ENCODE data around the gene MAU2.

The MAU2 gene

DNA sequence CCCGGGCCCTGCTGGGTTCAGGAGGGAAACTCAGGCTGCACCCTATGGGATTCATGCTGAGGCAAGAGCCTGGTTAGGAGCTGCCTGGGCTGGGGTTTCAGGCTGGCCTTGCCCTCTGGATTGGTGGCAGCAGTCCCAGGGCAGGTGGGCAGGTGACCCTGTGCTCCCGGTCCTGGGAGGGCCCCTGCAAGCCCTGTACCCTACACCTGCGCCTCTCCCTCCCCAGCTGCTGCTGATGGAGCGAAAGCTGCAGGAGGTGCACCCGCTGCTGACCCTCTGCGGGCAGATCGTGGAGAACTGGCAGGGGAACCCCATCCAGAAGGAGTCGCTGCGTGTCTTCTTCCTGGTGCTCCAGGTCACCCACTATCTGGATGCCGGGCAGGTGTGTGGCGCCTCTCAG is 20.4 kb downstream of the MAU2 start:
- H3K36me3 ChIP-seq = peaks cover 60% of the 10 kb centered on the region
- no peak for DNase-seq
- TF ChIP-seq, protein P1, sequence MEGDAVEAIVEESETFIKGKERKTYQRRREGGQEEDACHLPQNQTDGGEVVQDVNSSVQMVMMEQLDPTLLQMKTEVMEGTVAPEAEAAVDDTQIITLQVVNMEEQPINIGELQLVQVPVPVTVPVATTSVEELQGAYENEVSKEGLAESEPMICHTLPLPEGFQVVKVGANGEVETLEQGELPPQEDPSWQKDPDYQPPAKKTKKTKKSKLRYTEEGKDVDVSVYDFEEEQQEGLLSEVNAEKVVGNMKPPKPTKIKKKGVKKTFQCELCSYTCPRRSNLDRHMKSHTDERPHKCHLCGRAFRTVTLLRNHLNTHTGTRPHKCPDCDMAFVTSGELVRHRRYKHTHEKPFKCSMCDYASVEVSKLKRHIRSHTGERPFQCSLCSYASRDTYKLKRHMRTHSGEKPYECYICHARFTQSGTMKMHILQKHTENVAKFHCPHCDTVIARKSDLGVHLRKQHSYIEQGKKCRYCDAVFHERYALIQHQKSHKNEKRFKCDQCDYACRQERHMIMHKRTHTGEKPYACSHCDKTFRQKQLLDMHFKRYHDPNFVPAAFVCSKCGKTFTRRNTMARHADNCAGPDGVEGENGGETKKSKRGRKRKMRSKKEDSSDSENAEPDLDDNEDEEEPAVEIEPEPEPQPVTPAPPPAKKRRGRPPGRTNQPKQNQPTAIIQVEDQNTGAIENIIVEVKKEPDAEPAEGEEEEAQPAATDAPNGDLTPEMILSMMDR (IDR thresholded peaks at IDR 0.05; ENCODE audit: low read depth, low read length) = no peak
- H3K4me1 ChIP-seq = no peaks in the 10 kb centered on the region
- no peak overlapping the region for H3K4me3 ChIP-seq (ENCODE audit: low read depth, low read length)
- no peaks in the 10 kb centered on the region for H3K27me3 ChIP-seq
- H3K9me3 ChIP-seq = no peaks in the 10 kb centered on the region

GRCh38 chr19:19342086-19343015 is 21.7 kb downstream of the MAU2 start:
- TF ChIP-seq, protein P1 (IDR thresholded peaks at IDR 0.05; ENCODE audit: low read depth, low read length) = peak; percentile 85
- no peaks in the 10 kb centered on the region for H3K4me1 ChIP-seq
- no peak overlapping the region for H3K4me3 ChIP-seq (ENCODE audit: low read depth, low read length)
- peak; percentile 81 for DNase-seq
- H3K27me3 ChIP-seq = no peaks in the 10 kb centered on the region
- no peaks in the 10 kb centered on the region for H3K9me3 ChIP-seq
- peaks cover 62% of the 10 kb centered on the region for H3K36me3 ChIP-seq

DNA sequence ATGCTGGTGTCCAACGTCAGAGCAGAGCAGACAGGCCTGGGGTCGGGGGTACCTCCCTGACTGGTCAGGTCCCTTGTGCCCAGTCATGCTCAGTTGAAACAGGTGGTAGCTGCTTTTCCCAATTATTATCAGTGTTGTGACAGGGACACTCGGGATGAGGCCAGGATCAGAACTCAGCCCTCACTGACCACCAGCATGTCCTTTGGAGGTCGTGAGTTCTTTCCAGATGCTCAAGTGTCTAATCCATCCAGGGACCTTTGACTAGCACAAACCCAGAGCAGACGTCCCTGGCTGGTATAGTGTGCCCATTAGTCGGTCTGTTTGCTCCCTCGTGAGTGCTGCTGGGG is 22.4 kb downstream of the MAU2 start:
- no peaks in the 10 kb centered on the region for H3K9me3 ChIP-seq

GRCh38 chr19:19343762-19344161 is 23.1 kb downstream of the MAU2 start:
- no peaks in the 10 kb centered on the region for H3K4me1 ChIP-seq
- peaks cover 51% of the 10 kb centered on the region for H3K36me3 ChIP-seq

More for the DNA sequence above, 22.4 kb downstream of the MAU2 start:
- Histone ChIP-seq H3K4me3 (ENCODE audit: low read depth, low read length) (no peak overlapping the region), H3K36me3 (peaks cover 58% of the 10 kb centered on the region), H3K27me3 (no peaks in the 10 kb centered on the region), H3K4me1 (no peaks in the 10 kb centered on the region)
- no peak for DNase-seq
- TF ChIP-seq, protein P1 (IDR thresholded peaks at IDR 0.05; ENCODE audit: low read depth, low read length) = no peak

DNA sequence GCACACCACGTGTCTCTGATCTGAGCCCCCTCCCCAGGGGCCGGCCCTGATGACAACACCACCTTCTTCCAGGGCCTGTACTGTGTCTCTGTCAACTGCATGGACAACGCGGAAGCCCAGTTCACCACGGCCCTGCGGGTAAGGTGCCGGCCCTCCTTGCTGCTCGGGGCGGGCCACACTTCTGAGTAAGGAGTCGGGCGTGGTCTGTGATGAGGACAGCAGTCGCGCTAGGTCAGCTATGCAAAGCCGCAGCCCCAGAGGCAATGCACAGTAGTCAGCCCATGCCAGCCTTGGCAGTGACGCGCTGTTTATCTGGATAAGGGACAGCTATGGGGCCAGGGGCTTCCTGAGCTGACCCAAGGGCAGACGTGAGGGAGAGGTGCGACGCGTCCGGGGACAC is 24.6 kb downstream of the MAU2 start:
- Histone ChIP-seq H3K4me3 (ENCODE audit: low read depth, low read length) (no peak overlapping the region), H3K9me3 (no peaks in the 10 kb centered on the region), H3K4me1 (no peaks in the 10 kb centered on the region), H3K36me3 (peaks cover 56% of the 10 kb centered on the region), H3K27me3 (no peaks in the 10 kb centered on the region)
- TF ChIP-seq, protein P1 (IDR thresholded peaks at IDR 0.05; ENCODE audit: low read depth, low read length) = no peak
- no peak for DNase-seq

More at GRCh38 chr19:19343762-19344161, 23.1 kb downstream of the MAU2 start:
- Histone ChIP-seq H3K4me3 (ENCODE audit: low read depth, low read length) (no peak overlapping the region), H3K9me3 (no peaks in the 10 kb centered on the region), H3K27me3 (no peaks in the 10 kb centered on the region)
- no peak for DNase-seq
- TF ChIP-seq, protein P1 (IDR thresholded peaks at IDR 0.05; ENCODE audit: low read depth, low read length) = no peak

DNA sequence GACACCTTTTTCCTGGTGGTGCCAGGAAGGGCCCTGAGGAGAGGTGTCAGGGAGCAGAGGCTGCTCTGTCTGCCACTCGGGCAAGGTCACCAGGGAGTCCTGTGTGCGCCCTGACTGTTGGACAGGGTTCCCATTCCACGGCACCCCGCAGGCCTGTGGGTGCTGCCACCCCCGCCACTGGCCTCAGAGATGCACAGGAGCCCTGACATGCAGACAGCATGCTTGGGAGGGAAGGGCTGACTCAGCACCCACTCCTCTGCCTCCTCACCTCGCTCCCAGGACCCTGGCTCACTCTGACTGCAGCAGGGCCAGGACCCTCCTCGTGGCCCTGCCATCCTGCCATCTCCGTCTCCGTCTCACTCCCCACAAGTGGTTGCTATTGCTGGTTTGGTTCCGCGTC is 25.3 kb downstream of the MAU2 start:
- Histone ChIP-seq H3K36me3 (peaks cover 58% of the 10 kb centered on the region), H3K27me3 (no peaks in the 10 kb centered on the region), H3K4me1 (no peaks in the 10 kb centered on the region), H3K4me3 (ENCODE audit: low read depth, low read length) (no peak overlapping the region), H3K9me3 (no peaks in the 10 kb centered on the region)
- no peak for DNase-seq
- TF ChIP-seq, protein P1 (IDR thresholded peaks at IDR 0.05; ENCODE audit: low read depth, low read length) = no peak
